ENCODE data around the gene SAMHD1. TPM values are rescaled to one million over a fixed set of nuclear protein-coding genes. Genes with fewer than 3 reads are reported as not detected.

The SAMHD1 gene
- total and polyA plus RNA-seq, 2 of the 8 experiments (the other 6 are each of a cell fraction or from before 2014, with no cell fraction given), result 22.0 to 37.1 TPM

- TF ChIP-seq CHD7 (IDR thresholded peaks at IDR 0.05; ENCODE audit: insufficient replicate concordance, low read length) (no peak), CEBPB (IDR thresholded peaks at IDR 0.05; ENCODE audit: low read depth, low read length) (no peak), BCL11A (IDR thresholded peaks at IDR 0.05; ENCODE audit: low read depth in 2 of 2, low read length in 2 of 2) (no peak), SIX5 (IDR thresholded peaks at IDR 0.05; ENCODE audit: low read depth, low read length) (no peak), NRF1 (IDR thresholded peaks at IDR 0.05; ENCODE audit: low read depth, low read length) (no peak), JUND (IDR thresholded peaks at IDR 0.05; ENCODE audit: low read length) (no peak), TCF12 (IDR thresholded peaks at IDR 0.05; ENCODE audit: low read depth, low read length) (no peak), TAF7 (optimal IDR thresholded peaks at IDR 0.05; ENCODE audit: borderline replicate concordance, low read depth, low read length) (no peak), YY1 (IDR thresholded peaks at IDR 0.05; ENCODE audit: low read depth, low read length) (no peak), GTF2F1 (IDR thresholded peaks at IDR 0.05; ENCODE audit: borderline replicate concordance, low read depth, low read length) (no peak), CTBP2 (IDR thresholded peaks at IDR 0.05; ENCODE audit: borderline replicate concordance, insufficient read depth, insufficient read length, low read length) (no peak), MAX (IDR thresholded peaks at IDR 0.05) (no peak), SIRT6 (IDR thresholded peaks at IDR 0.05; ENCODE audit: low read length) (no peak), GABPA (IDR thresholded peaks at IDR 0.05; ENCODE audit: borderline replicate concordance, insufficient read depth, low read length) (no peak)
These were observed 90.0 kb downstream of the SAMHD1 start (continued) for GRCh38 chr20:36861625-36861874.
